Vagina (tissue), 2 donors: ENCODE measurements around the gene FCHSD2. TPM values are rescaled to one million over a fixed set of nuclear protein-coding genes. Genes with fewer than 3 reads are reported as not detected.

Source experiments
- DNase-seq, 2 donors: peaks; one replicate each; pipeline ENCODE4 v3.0.0-alpha.2; 2017; ENCODE audit errors: extremely low spot score in 2 of 2
- H3K27ac ChIP-seq: fragments of 200-600 bp; sonication (generic); one replicate; pipeline ENCODE4 v1.5.1; 2019
- H3K27me3 ChIP-seq: fragments of 200-600 bp; sonication (generic); one replicate; pipeline ENCODE4 v1.5.1; 2019
- H3K36me3 ChIP-seq, 2 donors: fragments of 200-600 bp; sonication (generic); one replicate each; pipeline ENCODE4 v1.5.1; 2017 to 2019
- H3K4me1 ChIP-seq: fragments of 200-600 bp; sonication (generic); one replicate; pipeline ENCODE4 v1.5.1; 2019
- H3K4me3 ChIP-seq, 2 donors: fragments of 200-600 bp; sonication (generic); 1 replicate in 1 of 2; 2 replicates in 1 of 2; pipeline ENCODE4 v1.5.1; 2016 to 2019
- H3K9me3 ChIP-seq: fragments of 200-600 bp; sonication (generic); one replicate; pipeline ENCODE4 v1.5.1; 2019
- CTCF ChIP-seq, 3 experiments: fragments of 450-650 bp in 2 of 3; fragments of 200-600 bp in 1 of 3; sonication (generic) in 1 of 3; IDR thresholded peaks; one replicate each; pipeline ENCODE4 v1.5.1; 2017 to 2019; ENCODE audit warnings: antibody characterized with exemption in 3 of 3, mild to moderate bottlenecking in 2 of 3, moderate library complexity in 2 of 3
- POLR2A ChIP-seq, 2 donors: fragments of 450-650 bp; IDR thresholded peaks; one replicate each; pipeline ENCODE4 v1.6.1; 2017; ENCODE audit warnings: antibody characterized with exemption in 2 of 2, mild to moderate bottlenecking in 2 of 2, moderate library complexity in 2 of 2
- POLR2AphosphoS5 ChIP-seq, 2 donors: sonication (generic); formaldehyde crosslinking; IDR thresholded peaks; one replicate each; pipeline ENCODE4 v1.9.0; 2017; ENCODE audit warnings: antibody characterized with exemption in 2 of 2, mild to moderate bottlenecking in 2 of 2, low read depth in 1 of 2; ENCODE audit not compliant: insufficient read depth in 1 of 2
- intact Hi-C: fragments of 100-400 bp; cut with DNase I; formaldehyde crosslinking; loops from one replicate; pipeline ENCODE4 v1.15.1; 2023
- total RNA-seq: library from RNA; depleted of rRNA; stranded (reverse); fragments of >200 nt; gene quantifications from one replicate; pipeline ENCODE4 v1.2.3, GENCODE V29; 2016

Gene FCHSD2
- total RNA-seq, 1 donor from 2014 or later, result 15.7 TPM

- no peak for TF ChIP-seq POLR2AphosphoS5 (IDR thresholded peaks at IDR 0.05; ENCODE audit: insufficient read depth in 1 of 2, low read depth in 1 of 2)
- TF ChIP-seq CTCF (IDR thresholded peaks at IDR 0.05), result no peak
- TF ChIP-seq POLR2A (IDR thresholded peaks at IDR 0.05), result no peak
- Histone ChIP-seq H3K4me1 (peaks cover 9% of the 10 kb centered on the region), H3K4me3 (no peak overlapping the region), H3K9me3 (no peaks in the 10 kb centered on the region), H3K36me3 (no peaks in the 10 kb centered on the region), H3K27ac (no peak overlapping the region), H3K27me3 (no peaks in the 10 kb centered on the region)
- intact Hi-C loops, result no loop called here
- DNase-seq, result no peak
Measured at GRCh38 chr11:73162196-73162740, 20.1 kb upstream of the FCHSD2 start.

GRCh38 chr11:73160005-73160760, 18.1 kb upstream of the FCHSD2 start:
- H3K9me3 ChIP-seq, result no peaks in the 10 kb centered on the region
- H3K27ac ChIP-seq, result no peak overlapping the region
- H3K36me3 ChIP-seq, result no peaks in the 10 kb centered on the region
- TF ChIP-seq CTCF (IDR thresholded peaks at IDR 0.05) (no peak), POLR2A (IDR thresholded peaks at IDR 0.05) (no peak), POLR2AphosphoS5 (IDR thresholded peaks at IDR 0.05; ENCODE audit: insufficient read depth in 1 of 2, low read depth in 1 of 2) (no peak)
- no peak for DNase-seq
- peaks cover 12% of the 10 kb centered on the region for H3K4me1 ChIP-seq
- intact Hi-C loops, result no loop called here
- H3K27me3 ChIP-seq, result no peaks in the 10 kb centered on the region
- no peak overlapping the region for H3K4me3 ChIP-seq

- Histone ChIP-seq H3K27me3 (no peaks in the 10 kb centered on the region), H3K27ac (no peak overlapping the region), H3K9me3 (no peaks in the 10 kb centered on the region), H3K36me3 (no peaks in the 10 kb centered on the region), H3K4me3 (no peak overlapping the region), H3K4me1 (peaks cover 12% of the 10 kb centered on the region)
- TF ChIP-seq POLR2AphosphoS5 (IDR thresholded peaks at IDR 0.05; ENCODE audit: insufficient read depth in 1 of 2, low read depth in 1 of 2) (no peak), CTCF (IDR thresholded peaks at IDR 0.05) (no peak), POLR2A (IDR thresholded peaks at IDR 0.05) (no peak)
- intact Hi-C loops, result no loop called here
- DNase-seq, result no peak
Measured at GRCh38 chr11:73159297-73159696, 17.2 kb upstream of the FCHSD2 start.

GRCh38 chr11:73158356-73159051, 16.4 kb upstream of the FCHSD2 start:
- TF ChIP-seq POLR2AphosphoS5 (IDR thresholded peaks at IDR 0.05; ENCODE audit: insufficient read depth in 1 of 2, low read depth in 1 of 2), result no peak
- no peak for TF ChIP-seq CTCF (IDR thresholded peaks at IDR 0.05)
- no peak for TF ChIP-seq POLR2A (IDR thresholded peaks at IDR 0.05)
- intact Hi-C loops, result no loop called here
- Histone ChIP-seq H3K9me3 (no peaks in the 10 kb centered on the region), H3K4me1 (peaks cover 12% of the 10 kb centered on the region), H3K27me3 (no peaks in the 10 kb centered on the region), H3K4me3 (no peak overlapping the region), H3K27ac (no peak overlapping the region), H3K36me3 (no peaks in the 10 kb centered on the region)
- DNase-seq, result no peak
